RWPE1 (cell line): ENCODE measurements around the gene IFNA21.
"Not testable (repeated sequence)": the region's sequence is repeated elsewhere in the genome, so short reads cannot be mapped to it uniquely, and the experiment has no call there.

ENCODE experiments used
- CTCF ChIA-PET: fragments of 350-600 bp; sonication (Branson Sonifier 250); formaldehyde crosslinking; extraction: SDS; loops from one replicate; lab custom pipeline; 2021; lab: Yijun Ruan, JAX
- POLR2A ChIA-PET: fragments of 400-600 bp; formaldehyde crosslinking; extraction: SDS; loops from one replicate; lab custom pipeline; 2020; ENCODE audit warnings: antibody characterized with exemption; ENCODE audit not compliant: low non-redundant PET; lab: Yijun Ruan, JAX
- DNase-seq: peaks from one replicate; pipeline ENCODE4 v3.0.0; 2012; ENCODE audit warnings: low spot score
- H3K27ac ChIP-seq: fragments of 450-650 bp; 2 replicates; pipeline ENCODE4 v1.5.1; 2017
- TF ChIP-seq, protein P1 (sequence below): fragments of 450-650 bp; conservative IDR thresholded peaks from 2 replicates; pipeline ENCODE4 v1.5.1; 2017; ENCODE audit warnings: low read depth, mild to moderate bottlenecking

Gene IFNA21

GRCh38 chr9:21135736-21136135 lies 30.7 kb downstream of the IFNA21 start:
- TF ChIP-seq, protein P1, sequence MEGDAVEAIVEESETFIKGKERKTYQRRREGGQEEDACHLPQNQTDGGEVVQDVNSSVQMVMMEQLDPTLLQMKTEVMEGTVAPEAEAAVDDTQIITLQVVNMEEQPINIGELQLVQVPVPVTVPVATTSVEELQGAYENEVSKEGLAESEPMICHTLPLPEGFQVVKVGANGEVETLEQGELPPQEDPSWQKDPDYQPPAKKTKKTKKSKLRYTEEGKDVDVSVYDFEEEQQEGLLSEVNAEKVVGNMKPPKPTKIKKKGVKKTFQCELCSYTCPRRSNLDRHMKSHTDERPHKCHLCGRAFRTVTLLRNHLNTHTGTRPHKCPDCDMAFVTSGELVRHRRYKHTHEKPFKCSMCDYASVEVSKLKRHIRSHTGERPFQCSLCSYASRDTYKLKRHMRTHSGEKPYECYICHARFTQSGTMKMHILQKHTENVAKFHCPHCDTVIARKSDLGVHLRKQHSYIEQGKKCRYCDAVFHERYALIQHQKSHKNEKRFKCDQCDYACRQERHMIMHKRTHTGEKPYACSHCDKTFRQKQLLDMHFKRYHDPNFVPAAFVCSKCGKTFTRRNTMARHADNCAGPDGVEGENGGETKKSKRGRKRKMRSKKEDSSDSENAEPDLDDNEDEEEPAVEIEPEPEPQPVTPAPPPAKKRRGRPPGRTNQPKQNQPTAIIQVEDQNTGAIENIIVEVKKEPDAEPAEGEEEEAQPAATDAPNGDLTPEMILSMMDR: no peak
- no peak overlapping the region for H3K27ac ChIP-seq
- ChIA-PET CTCF (no interaction called here), POLR2A (no interaction called here)
- DNase-seq: no peak

DNA sequence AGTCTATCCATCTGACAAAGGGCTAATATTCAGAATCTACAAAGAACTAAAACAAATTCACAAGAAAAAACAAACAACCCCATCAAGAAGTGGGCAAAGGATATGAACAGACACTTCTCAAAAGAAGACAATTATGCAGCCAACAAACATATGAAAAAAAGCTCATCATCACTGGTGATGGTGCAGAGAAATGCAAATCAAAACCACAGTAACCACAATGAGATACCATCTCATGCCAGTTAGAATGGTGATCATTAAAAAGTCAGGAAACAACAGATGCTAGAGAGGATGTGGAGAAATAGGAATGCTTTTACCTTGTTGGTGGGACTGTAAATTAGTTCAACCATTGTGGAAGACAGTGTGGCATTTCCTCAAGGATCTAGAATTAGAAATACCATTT lies 38.3 kb downstream of the IFNA21 start:
- POLR2A ChIA-PET, H3K27ac ChIP-seq, DNase-seq: not testable (repeated sequence)
- CTCF ChIA-PET: interaction anchor here (0.7 kb wide), 1 partner anchor 75 kb away, joined by 3 read pairs; no protein-coding TSS in a partner anchor

DNA sequence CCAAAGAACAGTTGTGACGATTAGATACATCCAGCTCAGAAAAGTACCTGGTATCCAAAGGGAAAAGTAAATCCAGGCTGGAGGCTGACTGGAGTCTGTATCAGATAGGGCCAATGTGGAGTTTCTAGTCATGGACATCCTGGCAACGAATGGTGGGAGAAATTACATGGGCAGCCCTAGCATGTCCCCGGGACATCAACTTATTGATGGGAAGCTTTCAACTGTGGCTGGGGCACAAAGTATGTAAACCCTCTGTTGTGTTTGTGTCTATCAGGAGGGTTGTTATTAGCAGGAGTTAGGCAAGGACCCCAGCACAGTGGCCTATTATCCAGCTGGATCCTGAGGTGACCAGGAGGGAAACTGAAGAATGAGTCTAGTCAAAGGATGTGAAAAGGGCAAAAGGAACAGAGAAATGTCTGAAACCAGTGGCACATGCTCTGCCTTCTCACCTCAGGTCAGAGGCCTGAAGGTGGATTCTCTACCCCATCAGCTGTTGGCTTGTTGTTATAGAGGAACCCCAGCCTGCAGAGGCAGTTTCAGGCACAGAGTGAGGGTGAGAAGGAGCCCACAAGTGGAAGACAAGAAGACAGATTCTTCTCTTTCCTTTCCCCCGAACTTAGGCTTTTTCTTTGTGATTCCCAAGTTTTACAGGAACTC lies 44.7 kb downstream of the IFNA21 start:
- ChIA-PET POLR2A (no interaction called here), CTCF (no interaction called here)
- TF ChIP-seq, protein P1: no peak
- DNase-seq: no peak
- no peak overlapping the region for H3K27ac ChIP-seq

DNA sequence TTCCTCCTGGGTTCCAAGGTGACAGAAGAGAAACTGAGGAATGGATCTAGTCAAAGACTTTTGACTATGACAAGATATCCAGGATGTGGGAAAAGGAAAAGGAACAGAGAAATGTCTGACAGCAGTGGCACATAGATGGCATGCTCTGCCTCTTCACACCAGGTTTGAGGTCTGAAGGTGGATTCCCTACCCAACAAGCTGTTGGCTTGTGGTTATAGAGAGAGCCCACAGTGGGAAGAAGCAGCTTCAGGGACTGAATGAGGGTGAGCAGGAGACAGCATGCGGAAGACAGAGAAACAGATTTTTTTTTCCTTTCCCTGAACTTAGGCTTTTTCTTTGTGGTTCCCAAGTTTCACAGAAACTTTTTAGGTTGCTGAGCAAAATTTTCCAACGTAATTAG lies 45.4 kb downstream of the IFNA21 start:
- CTCF ChIA-PET: no interaction called here
- H3K27ac ChIP-seq: no peak overlapping the region
- no peak for DNase-seq
- TF ChIP-seq, protein P1: no peak
- POLR2A ChIA-PET: no interaction called here

DNA sequence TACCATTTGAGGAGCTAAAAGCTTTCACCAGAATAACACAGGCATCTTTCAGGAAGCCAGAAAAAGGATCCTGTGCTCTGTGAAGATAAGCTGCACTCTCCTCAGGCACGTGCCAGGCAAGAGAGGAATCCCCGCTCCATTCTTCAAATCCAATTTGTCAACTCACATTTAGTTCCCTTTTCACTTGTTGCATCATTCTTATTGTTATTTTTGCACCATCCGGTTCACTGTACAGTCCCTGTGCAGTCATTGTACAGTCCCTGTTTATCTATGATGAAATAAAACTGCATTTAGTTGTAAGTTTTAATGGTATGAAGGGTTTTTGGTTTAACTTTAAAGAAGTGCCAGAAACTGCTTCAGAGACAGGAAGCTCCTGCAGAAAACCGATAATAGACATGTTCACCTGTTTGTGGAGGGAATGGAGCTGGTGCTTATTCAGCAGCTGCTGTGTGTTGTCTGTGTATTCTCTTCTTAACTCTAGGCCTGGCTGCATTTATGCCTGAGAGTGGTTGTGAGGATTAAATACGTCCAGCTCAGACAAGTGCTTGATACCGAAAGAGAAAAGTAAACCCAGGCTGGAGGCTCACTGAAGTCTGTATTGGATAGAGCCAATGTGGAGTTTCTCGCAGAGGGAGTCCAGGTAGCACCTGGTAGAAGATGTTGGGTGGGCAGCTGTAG lies 47.2 kb downstream of the IFNA21 start:
- DNase-seq: no peak
- CTCF ChIA-PET: interaction anchor here (1.2 kb wide), 1 partner anchor 9 kb away, joined by 3 read pairs; no protein-coding TSS in a partner anchor
- H3K27ac ChIP-seq: no peak overlapping the region

More for the DNA sequence above, 47.2 kb downstream of the IFNA21 start:
- POLR2A ChIA-PET: no interaction called here
- TF ChIP-seq, protein P1: no peak
